Measurements from ENCODE around the gene TMEM100. TPM values are rescaled to one million over a fixed set of nuclear protein-coding genes. Genes with fewer than 3 reads are reported as not detected.

TMEM100 gene
- total RNA-seq, 3 donors from 2014 or later = 2.8 to 14.2 (median 7.5) TPM

- intact Hi-C loops (cut with DNase I, micrococcal nuclease) = no loop called here
- DNase-seq = peak in 1 of 3 donors; percentile 42
- peak; percentile 58 for ATAC-seq
- TF ChIP-seq CTCF (IDR thresholded peaks at IDR 0.05) = no peak
- no peaks in the 10 kb centered on the region for H3K36me3 ChIP-seq (ENCODE audit: low read depth)
- no peaks in the 10 kb centered on the region for H3K9me3 ChIP-seq
- no peak overlapping the region for H3K4me3 ChIP-seq
- H3K4me1 ChIP-seq (ENCODE audit: low read depth) = no peaks in the 10 kb centered on the region
Measured at GRCh38 chr17:55693254-55694216, 29.1 kb downstream of the TMEM100 start.

DNA sequence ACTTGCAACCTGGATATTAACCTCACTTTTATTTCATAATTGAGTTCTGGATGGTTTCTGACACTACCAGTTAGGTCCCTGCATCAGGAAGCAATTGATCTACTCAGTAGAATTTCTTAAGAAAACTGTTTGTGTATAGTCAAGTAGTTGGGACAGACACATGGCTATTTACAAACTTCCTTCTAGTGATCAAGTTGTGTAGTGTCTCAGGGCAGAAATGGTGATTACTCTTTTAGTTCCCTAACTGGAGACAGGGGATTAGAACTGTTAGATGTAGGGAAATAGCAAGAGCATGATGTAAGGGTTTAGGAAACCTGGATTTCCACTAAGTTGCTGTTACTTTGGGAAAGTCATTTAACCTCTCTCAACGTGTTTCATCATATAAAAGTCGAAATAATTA is 30.4 kb downstream of the TMEM100 start:
- ATAC-seq (no peak), DNase-seq (no peak)
- H3K4me3 ChIP-seq = no peak overlapping the region
- intact Hi-C loops (cut with DNase I, micrococcal nuclease) = no loop called here
- no peaks in the 10 kb centered on the region for H3K36me3 ChIP-seq (ENCODE audit: low read depth)
- no peaks in the 10 kb centered on the region for H3K4me1 ChIP-seq (ENCODE audit: low read depth)
- H3K9me3 ChIP-seq = no peaks in the 10 kb centered on the region
- no peak for TF ChIP-seq CTCF (IDR thresholded peaks at IDR 0.05)

- ATAC-seq (no peak), DNase-seq (no peak)
- H3K4me3 ChIP-seq = no peak overlapping the region
- H3K36me3 ChIP-seq (ENCODE audit: low read depth) = no peaks in the 10 kb centered on the region
- intact Hi-C loops (cut with DNase I, micrococcal nuclease) = no loop called here
- TF ChIP-seq CTCF (IDR thresholded peaks at IDR 0.05) = no peak
- no peaks in the 10 kb centered on the region for H3K9me3 ChIP-seq
- H3K4me1 ChIP-seq (ENCODE audit: low read depth) = no peaks in the 10 kb centered on the region
Measured at GRCh38 chr17:55691666-55692065, 31.0 kb downstream of the TMEM100 start.

GRCh38 chr17:55690105-55690508 is 32.6 kb downstream of the TMEM100 start:
- TF ChIP-seq CTCF (IDR thresholded peaks at IDR 0.05) = no peak
- Histone ChIP-seq H3K4me1 (ENCODE audit: low read depth) (no peaks in the 10 kb centered on the region), H3K9me3 (no peaks in the 10 kb centered on the region), H3K36me3 (ENCODE audit: low read depth) (no peaks in the 10 kb centered on the region), H3K4me3 (no peak overlapping the region)
- ATAC-seq = no peak
- DNase-seq = no peak
- intact Hi-C loops (cut with DNase I, micrococcal nuclease) = no loop called here

DNA sequence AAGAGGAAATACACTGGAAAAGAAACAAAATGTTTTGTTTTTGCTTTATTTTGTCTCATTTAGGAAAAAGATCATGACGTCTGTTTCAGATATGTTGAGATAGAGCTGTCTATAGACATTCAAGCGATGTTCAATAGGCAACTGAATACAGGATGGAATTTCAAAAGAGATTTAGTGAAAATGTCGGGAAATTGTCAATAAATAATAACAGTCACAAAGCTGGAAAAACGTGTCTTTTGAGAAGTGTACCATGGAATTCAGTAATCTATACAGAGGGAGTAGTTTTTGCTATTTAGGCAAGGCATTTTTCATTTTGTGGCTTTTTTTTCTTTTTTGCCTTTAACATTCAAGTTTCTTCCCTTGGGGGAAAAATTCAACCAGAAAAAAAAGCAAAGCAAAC is 33.0 kb downstream of the TMEM100 start:
- no peak for ATAC-seq
- Histone ChIP-seq H3K4me3 (no peak overlapping the region), H3K36me3 (ENCODE audit: low read depth) (no peaks in the 10 kb centered on the region), H3K4me1 (ENCODE audit: low read depth) (no peaks in the 10 kb centered on the region), H3K9me3 (no peaks in the 10 kb centered on the region)
- intact Hi-C loops (cut with DNase I, micrococcal nuclease) = no loop called here
- DNase-seq = no peak
- TF ChIP-seq CTCF (IDR thresholded peaks at IDR 0.05) = no peak
